ENCODE measurements around the gene DIAPH1.

Gene DIAPH1

DNA sequence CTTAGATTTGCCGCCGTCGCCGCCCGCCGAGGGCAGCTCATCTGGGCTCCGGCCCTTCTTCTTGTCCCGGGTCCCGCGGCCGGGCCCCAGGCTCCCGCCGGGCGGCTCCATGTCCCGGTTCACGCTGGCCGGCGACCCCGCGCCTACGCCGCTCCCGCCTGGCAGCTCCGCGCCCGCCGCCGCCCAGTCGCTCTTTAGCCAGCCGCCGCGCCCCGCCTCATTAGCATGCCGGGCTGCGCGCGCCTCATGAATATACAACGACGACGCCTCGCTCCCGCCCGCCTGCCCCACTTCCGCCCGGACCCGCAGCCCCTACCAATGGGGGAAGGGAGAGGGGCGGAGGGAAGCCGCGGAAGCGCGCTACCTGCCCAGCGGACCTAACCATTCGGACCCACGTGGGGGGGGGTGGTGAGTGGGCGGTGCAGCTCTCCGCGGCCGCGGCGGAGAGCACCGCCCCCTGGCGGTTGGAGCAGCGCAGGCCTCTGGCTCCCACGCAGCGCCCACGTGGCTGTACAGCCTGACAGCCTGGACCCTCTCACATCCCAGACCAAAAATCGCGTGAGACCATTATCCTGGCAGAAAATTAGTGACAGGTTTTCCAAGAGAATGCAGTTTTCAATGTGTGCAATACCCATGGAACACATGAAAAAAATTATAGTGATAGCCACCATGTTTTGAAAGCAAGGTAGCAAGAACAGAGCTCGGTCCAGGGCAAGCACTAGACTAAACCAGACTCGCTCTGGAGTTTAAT, at the start of gene DIAPH1:
TSS of gene DIAPH1 (minus strand) at position 197 of the 751 bp plus-strand sequence. CDS start at position 111, 86 bp downstream.
- TF ChIP-seq MYC (IDR thresholded peaks at IDR 0.05; ENCODE audit: low read depth, low read length) (peak; percentile 99), POLR2A (IDR thresholded peaks at IDR 0.05; ENCODE audit: extremely low read depth, insufficient read length) (peak; percentile 80), MAX (IDR thresholded peaks at IDR 0.05; ENCODE audit: low read depth, low read length) (peak; percentile 98), CTCF (IDR thresholded peaks at IDR 0.05; ENCODE audit: low read depth, low read length) (peak; percentile 76)
- DNase-seq (ENCODE audit: low read depth), result peak; percentile 98
- H3K4me3 ChIP-seq (ENCODE audit: low read depth, low read length), result peak within 1 kb of the TSS; percentile 96

- DNase-seq (ENCODE audit: low read depth), result no peak
- H3K4me3 ChIP-seq (ENCODE audit: low read depth, low read length), result no peak overlapping the region
- TF ChIP-seq POLR2A (IDR thresholded peaks at IDR 0.05; ENCODE audit: extremely low read depth, insufficient read length) (no peak), CTCF (IDR thresholded peaks at IDR 0.05; ENCODE audit: low read depth, low read length) (no peak), MYC (IDR thresholded peaks at IDR 0.05; ENCODE audit: low read depth, low read length) (no peak), MAX (IDR thresholded peaks at IDR 0.05; ENCODE audit: low read depth, low read length) (no peak)
Observed at GRCh38 chr5:141665995-141666940, 47.5 kb upstream of the DIAPH1 start.

GRCh38 chr5:141664733-141665461, 46.1 kb upstream of the DIAPH1 start:
- no peak overlapping the region for H3K4me3 ChIP-seq (ENCODE audit: low read depth, low read length)
- TF ChIP-seq CTCF (IDR thresholded peaks at IDR 0.05; ENCODE audit: low read depth, low read length) (peak; percentile 86), POLR2A (IDR thresholded peaks at IDR 0.05; ENCODE audit: extremely low read depth, insufficient read length) (no peak), MAX (IDR thresholded peaks at IDR 0.05; ENCODE audit: low read depth, low read length) (0 out of 2 replicates have a peak, but pooled peaks have one; percentile 33), MYC (IDR thresholded peaks at IDR 0.05; ENCODE audit: low read depth, low read length) (peak; percentile 62)
- DNase-seq (ENCODE audit: low read depth), result peak; percentile 83

DNA sequence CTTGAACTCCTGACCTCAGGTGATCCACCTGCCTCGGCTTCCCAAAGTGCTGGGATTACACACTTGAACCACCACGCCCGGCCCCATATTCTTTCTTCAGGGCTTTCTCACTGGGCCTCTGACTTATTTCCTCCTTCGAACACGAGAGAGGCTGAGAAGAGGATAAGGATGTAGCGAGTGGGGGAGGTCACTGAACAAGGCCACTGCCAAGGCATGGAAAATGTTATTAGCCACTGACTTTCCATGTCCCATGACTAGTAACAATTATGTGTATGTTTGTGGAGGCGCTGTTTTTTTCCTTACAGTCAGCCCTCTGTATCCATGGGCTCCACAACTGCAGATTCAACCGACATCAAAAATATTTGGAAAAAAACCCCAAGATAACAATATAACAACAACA, 44.7 kb upstream of the DIAPH1 start:
- no peak for DNase-seq (ENCODE audit: low read depth)
- no peak for TF ChIP-seq CTCF (IDR thresholded peaks at IDR 0.05; ENCODE audit: low read depth, low read length)
- no peak for TF ChIP-seq MAX (IDR thresholded peaks at IDR 0.05; ENCODE audit: low read depth, low read length)
- no peak for TF ChIP-seq MYC (IDR thresholded peaks at IDR 0.05; ENCODE audit: low read depth, low read length)
- TF ChIP-seq POLR2A (IDR thresholded peaks at IDR 0.05; ENCODE audit: extremely low read depth, insufficient read length), result no peak
- H3K4me3 ChIP-seq (ENCODE audit: low read depth, low read length), result no peak overlapping the region

GRCh38 chr5:141662028-141662427, 43.2 kb upstream of the DIAPH1 start:
- DNase-seq (ENCODE audit: low read depth), result no peak
- H3K4me3 ChIP-seq (ENCODE audit: low read depth, low read length), result no peak overlapping the region
- no peak for TF ChIP-seq MAX (IDR thresholded peaks at IDR 0.05; ENCODE audit: low read depth, low read length)
- no peak for TF ChIP-seq POLR2A (IDR thresholded peaks at IDR 0.05; ENCODE audit: extremely low read depth, insufficient read length)
- TF ChIP-seq CTCF (IDR thresholded peaks at IDR 0.05; ENCODE audit: low read depth, low read length), result no peak
- TF ChIP-seq MYC (IDR thresholded peaks at IDR 0.05; ENCODE audit: low read depth, low read length), result no peak
